GM21381 (cell line): ENCODE measurements around the gene COLQ.
"Not testable (repeated sequence)": the region's sequence is repeated elsewhere in the genome, so short reads cannot be mapped to it uniquely, and the experiment has no call there.

ENCODE experiments used
- ATAC-seq: cut with Tn5 transposase; IDR thresholded peaks from one replicate; pipeline ENCODE4 v1.9.1; 2021; ENCODE audit warnings: mild to moderate bottlenecking, moderate library complexity; ENCODE audit not compliant: unreplicated experiment

Gene COLQ

DNA sequence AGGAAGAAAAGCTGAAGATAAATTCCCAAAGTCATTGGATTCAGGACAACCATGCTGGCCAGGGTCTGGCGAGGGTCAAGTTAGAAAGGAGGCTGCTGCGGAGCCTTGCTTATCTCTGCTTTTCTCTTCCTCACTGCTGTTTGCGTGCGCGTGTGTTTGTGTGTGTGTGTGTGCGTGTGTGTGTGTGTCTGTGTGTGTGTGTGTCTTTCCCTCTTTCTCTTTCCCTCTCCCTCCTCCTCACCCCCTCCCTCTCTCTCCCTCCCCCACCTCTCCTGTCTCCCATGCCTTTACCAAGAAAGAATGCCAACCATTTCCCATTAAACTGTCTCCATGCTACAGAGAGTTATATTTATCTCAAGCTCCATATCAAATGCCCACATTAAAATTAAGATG is at the start of gene COLQ:
COLQ (minus strand) TSS at position 134 of the 393 bp plus-strand sequence; CDS start at position 53, 81 bp downstream.
- ATAC-seq = no peak

DNA sequence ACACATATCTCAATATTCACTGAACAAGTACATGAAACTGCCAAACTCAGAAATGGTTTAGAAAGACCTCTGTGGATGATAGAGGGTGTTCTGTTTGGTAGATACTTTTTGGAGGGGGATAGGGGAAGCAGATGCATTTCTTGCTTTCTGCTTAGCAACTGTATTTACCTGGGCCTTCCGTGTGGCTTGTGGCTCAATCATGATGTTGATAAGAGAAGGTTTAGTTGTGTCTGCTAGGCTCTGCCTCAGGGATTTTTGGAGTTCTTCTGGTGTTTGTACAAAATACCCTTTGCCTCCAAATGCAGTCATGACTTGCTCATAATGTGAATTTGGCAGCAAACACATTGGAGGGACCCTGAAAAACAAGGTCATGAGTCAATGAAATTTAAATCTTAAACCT is 41.7 kb upstream of the COLQ start:
- no peak for ATAC-seq

GRCh38 chr3:15562560-15562959 is 41.1 kb upstream of the COLQ start:
- ATAC-seq = no peak

DNA sequence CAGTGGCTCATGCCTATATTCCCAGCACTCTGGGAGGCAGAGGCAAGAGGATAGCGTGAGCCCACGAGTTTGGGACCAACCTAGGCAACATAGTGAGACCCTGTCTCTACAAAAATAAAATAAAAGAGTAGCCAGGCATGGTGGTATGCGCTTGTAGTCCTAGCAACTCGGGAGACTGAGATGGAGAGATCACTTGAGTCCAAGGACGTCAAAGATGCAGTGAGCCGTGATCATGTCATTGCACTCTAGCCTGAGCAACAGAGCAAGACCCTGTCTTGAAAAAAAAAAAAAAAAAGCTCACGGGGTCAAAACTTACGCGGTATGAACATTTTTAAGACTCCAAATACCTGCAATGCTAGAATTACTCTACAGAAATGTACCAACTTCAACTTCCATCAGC is 37.1 kb upstream of the COLQ start:
- ATAC-seq = no peak

GRCh38 chr3:15557511-15557946 is 36.0 kb upstream of the COLQ start:
- ATAC-seq = peak; percentile 62

DNA sequence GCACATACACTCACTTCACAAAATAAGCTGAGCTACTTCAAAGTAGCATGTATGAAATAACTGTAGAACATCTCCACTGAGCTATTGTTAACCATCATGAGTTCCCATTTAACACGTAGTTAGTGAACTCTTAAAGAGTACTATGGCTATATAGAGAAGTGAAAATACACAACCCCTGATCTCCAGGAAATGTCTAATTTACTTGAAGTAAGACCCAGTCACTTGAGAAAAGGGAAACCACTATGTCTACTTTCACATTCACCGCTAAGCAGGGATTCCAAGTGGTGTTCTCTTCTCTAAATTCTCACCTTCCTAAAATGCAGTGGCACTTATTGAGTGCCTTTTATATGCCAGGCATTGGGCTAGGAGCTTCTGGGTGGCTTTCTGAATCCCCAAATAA is 35.0 kb upstream of the COLQ start:
- peak; percentile 86 for ATAC-seq

DNA sequence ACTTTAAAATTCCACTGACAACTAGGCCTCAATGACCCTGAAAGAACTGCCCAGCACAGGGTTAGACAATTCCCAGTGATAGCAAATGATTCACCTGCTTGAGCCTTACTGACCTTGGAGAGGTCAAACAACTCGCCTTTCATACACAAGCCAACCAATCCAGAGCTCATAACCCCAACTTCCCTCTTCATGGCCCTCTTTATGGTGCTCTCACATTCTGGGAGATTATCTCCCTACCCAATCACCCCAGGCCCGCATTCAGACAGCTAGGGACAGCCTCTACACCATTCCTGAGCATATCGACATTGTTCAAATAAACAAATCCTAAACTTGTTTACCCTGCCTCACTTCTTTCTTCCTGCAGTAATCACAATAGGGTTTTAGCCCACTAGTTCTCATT is 32.2 kb upstream of the COLQ start:
- no peak for ATAC-seq

- ATAC-seq = no peak
Observed at GRCh38 chr3:15551902-15552301, 30.4 kb upstream of the COLQ start.

DNA sequence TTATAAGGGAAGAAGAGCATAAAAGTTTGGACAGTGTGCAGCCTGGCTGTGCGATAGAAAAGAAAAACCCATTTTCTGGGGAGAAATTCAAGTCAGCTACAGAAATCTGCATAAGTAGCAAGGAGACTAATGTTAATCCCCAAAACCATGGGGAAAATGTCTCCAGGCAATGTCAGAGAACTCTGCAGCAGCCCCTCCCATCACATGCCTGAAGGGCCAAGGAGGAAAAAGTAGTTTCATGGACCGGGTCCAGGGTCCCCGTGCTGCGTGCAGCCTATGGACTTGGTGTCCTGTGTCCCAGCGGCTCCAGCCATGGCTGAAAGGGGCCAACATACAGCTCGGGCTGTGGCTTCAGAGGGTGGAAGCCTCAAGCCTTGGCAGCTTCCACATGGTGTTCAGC is 28.3 kb upstream of the COLQ start:
- ATAC-seq = no peak

- no peak for ATAC-seq
Observed at GRCh38 chr3:15542614-15543013, 21.1 kb upstream of the COLQ start.

DNA sequence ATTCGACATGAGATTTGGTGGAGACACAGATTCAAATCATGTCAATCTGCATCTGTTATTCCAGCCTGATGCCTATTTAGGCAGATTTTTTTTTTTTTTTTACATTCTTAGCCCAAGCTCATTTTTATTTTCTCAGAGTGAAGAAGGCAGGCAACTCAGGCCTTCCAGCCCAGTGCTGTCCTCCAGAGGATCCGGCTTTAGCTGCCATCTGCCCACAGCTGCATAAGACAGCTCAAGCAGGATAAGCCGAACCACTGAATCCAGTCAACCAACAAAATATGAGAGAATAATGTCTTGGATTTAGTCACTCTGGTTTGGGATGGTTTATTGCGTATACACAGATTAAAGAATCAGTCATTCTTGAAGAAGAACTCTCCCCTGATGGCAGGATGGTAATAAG is 19.9 kb upstream of the COLQ start:
- no peak for ATAC-seq

- ATAC-seq = no peak
Observed at GRCh38 chr3:15539066-15539465, 17.6 kb upstream of the COLQ start.

GRCh38 chr3:15538345-15538744 is 16.8 kb upstream of the COLQ start:
- no peak for ATAC-seq

DNA sequence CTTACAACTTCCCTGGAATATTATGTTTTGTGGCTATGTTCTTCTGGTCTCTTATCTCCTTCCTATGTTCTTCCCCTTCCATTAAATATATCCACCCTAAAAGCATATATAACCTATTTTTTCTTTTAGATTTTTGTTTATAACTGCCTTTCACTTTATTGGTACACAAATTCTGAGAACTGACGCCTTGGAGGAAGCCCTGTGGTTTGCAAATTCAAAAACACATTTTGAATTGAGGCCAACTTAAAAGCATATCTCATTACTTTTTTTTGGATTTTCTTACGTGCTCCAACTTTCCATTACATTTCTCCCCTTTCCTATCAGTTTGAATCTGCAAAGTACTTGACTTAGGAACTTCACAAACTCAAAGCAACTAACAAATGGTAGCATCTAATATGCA is 15.3 kb upstream of the COLQ start:
- ATAC-seq = no peak

- no peak for ATAC-seq
Observed at GRCh38 chr3:15535732-15536131, 14.2 kb upstream of the COLQ start.

GRCh38 chr3:15532614-15533013 is 11.1 kb upstream of the COLQ start:
- ATAC-seq = not testable (repeated sequence)

- no peak for ATAC-seq
Observed at GRCh38 chr3:15531346-15531745, 9.8 kb upstream of the COLQ start.

GRCh38 chr3:15528854-15529537 is 7.5 kb upstream of the COLQ start:
- ATAC-seq = no peak

GRCh38 chr3:15527031-15527459 is 5.5 kb upstream of the COLQ start:
- no peak for ATAC-seq

DNA sequence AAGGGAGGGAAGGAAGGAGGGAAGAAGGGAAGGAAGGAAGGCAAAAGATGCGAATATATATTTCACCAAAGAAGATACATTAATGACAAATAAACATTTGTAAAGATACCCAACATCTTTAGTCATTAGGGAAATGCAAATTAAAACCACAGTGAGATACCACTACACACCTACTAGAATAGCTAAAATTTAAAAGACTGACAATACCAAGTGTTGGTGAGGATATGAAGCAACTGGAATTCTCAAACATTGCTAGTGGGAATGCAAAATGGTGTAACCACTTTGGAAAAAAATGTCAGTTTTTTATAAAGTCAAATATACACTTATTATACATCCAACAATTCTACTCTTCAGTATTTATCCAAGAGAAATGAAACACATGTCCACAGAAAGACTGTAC is 4.3 kb upstream of the COLQ start:
- no peak for ATAC-seq

DNA sequence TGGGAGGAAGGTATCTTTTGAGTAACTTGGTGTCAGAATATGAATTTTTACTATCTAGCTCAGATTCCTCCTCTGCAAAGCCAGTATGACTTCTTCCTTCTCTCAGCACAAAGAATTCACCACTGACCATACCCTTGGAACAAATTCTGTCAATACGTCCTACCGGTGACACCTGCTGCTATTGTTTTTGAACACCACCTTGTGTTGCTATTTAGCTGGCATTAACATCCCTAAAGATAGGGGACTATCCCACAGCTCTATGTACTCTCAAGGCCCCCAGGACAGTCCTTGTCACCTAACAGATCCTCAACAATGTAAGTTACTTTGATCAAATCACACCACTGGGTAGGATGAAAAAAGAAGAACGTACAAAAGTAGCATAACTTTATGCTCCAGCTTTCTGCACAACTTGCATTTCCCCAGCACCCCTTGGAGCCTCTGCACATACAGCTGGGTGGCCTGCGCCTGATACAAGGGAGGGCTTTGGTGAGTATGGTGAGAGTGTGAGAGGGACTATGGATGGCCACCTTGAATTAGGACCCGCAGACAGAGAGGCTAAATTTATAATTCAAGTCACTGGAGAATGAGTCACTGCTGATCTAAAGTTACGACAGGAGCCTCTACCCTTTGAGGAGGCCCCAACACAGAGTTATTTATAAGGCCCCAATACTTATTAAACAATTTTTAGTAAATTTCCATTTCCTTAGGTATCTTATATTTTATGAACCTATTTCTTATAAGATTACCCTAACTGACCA is 2.3 kb upstream of the COLQ start:
- ATAC-seq = no peak

DNA sequence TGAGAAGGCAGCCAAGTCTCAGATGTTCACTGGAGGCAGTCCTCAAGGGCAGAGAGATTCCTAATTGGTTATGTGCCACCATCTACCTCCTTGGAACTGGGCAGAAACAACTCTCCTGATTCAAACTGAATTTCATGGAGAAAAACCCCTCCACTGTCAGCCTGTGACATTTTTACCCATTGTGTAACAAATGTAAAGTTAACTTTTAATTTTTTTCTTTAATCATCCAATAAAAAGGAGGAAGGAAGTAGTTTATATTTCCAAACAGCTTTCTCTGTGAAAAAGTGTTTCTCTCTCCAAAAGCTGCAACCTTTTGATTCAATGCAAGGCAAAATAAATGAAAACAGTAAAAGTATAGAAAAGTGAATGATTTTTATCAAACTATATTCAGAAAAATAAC is 510 bp upstream of the COLQ start:
- no peak for ATAC-seq
